IPS-NIHi11 (cell line): ENCODE measurements around the gene KCNQ1.

Source experiments
- DNase-seq: peaks from one replicate; pipeline ENCODE4 v3.0.0; 2012; ENCODE audit warnings: mixed read lengths, low spot score

Gene KCNQ1

GRCh38 chr11:2779981-2780849, 335.4 kb downstream of the KCNQ1 start:
- no peak for DNase-seq

- no peak for DNase-seq
These were observed 336.1 kb downstream of the KCNQ1 start for GRCh38 chr11:2780850-2781407.

GRCh38 chr11:2781408-2782274, 336.8 kb downstream of the KCNQ1 start:
- no peak for DNase-seq

GRCh38 chr11:2782769-2783168, 338.0 kb downstream of the KCNQ1 start:
- DNase-seq: no peak

GRCh38 chr11:2783536-2784082, 338.8 kb downstream of the KCNQ1 start:
- DNase-seq: no peak

- DNase-seq: no peak
These were observed 343.0 kb downstream of the KCNQ1 start for GRCh38 chr11:2787816-2788167.

- DNase-seq: no peak
These were observed 343.6 kb downstream of the KCNQ1 start for GRCh38 chr11:2788168-2789071.

GRCh38 chr11:2789331-2789730, 344.5 kb downstream of the KCNQ1 start:
- DNase-seq: no peak

GRCh38 chr11:2789791-2790567, 345.2 kb downstream of the KCNQ1 start:
- DNase-seq: no peak

- no peak for DNase-seq
These were observed 345.7 kb downstream of the KCNQ1 start for GRCh38 chr11:2790568-2790921.

- DNase-seq: no peak
These were observed 346.3 kb downstream of the KCNQ1 start for GRCh38 chr11:2791139-2791520.

GRCh38 chr11:2791521-2792380, 346.9 kb downstream of the KCNQ1 start:
- DNase-seq: peak; percentile 70

- DNase-seq: no peak
These were observed 347.8 kb downstream of the KCNQ1 start for GRCh38 chr11:2792381-2793250.

GRCh38 chr11:2793701-2794045, 348.9 kb downstream of the KCNQ1 start:
- no peak for DNase-seq

- no peak for DNase-seq
These were observed 349.5 kb downstream of the KCNQ1 start for GRCh38 chr11:2794046-2794967.

GRCh38 chr11:2794968-2795322, 350.1 kb downstream of the KCNQ1 start:
- DNase-seq: no peak

GRCh38 chr11:2795491-2795991, 350.7 kb downstream of the KCNQ1 start:
- no peak for DNase-seq

GRCh38 chr11:2796091-2796490, 351.3 kb downstream of the KCNQ1 start:
- no peak for DNase-seq
